HG03135 (cell line): ENCODE data around the gene TMEM117.
"Not testable (repeated sequence)": the region's sequence is repeated elsewhere in the genome, so short reads cannot be mapped to it uniquely, and the experiment has no call there.

Source experiments
- ATAC-seq: cut with Tn5 transposase; IDR thresholded peaks from one replicate; pipeline ENCODE4 v1.9.1; 2021; ENCODE audit warnings: mild to moderate bottlenecking, moderate library complexity; ENCODE audit not compliant: unreplicated experiment

The TMEM117 gene

GRCh38 chr12:44017216-44017615, 181.3 kb downstream of the TMEM117 start:
- no peak for ATAC-seq

GRCh38 chr12:44019118-44019517, 183.2 kb downstream of the TMEM117 start:
- no peak for ATAC-seq

- no peak for ATAC-seq
Observed at GRCh38 chr12:44020555-44020954, 184.7 kb downstream of the TMEM117 start.

GRCh38 chr12:44021471-44021971, 185.6 kb downstream of the TMEM117 start:
- no peak for ATAC-seq

GRCh38 chr12:44025499-44025898, 189.6 kb downstream of the TMEM117 start:
- no peak for ATAC-seq

- ATAC-seq = no peak
Observed at GRCh38 chr12:44026046-44026445, 190.2 kb downstream of the TMEM117 start.

- not testable (repeated sequence) for ATAC-seq
Observed at GRCh38 chr12:44026926-44027325, 191.0 kb downstream of the TMEM117 start.

GRCh38 chr12:44029194-44029593, 193.3 kb downstream of the TMEM117 start:
- ATAC-seq = no peak

GRCh38 chr12:44031472-44032185, 195.7 kb downstream of the TMEM117 start:
- no peak for ATAC-seq

- no peak for ATAC-seq
Observed at GRCh38 chr12:44034906-44035305, 199.0 kb downstream of the TMEM117 start.

- ATAC-seq = no peak
Observed at GRCh38 chr12:44036875-44037443, 201.1 kb downstream of the TMEM117 start.

GRCh38 chr12:44038411-44038810, 202.5 kb downstream of the TMEM117 start:
- ATAC-seq = no peak

- ATAC-seq = not testable (repeated sequence)
Observed at GRCh38 chr12:44044491-44044890, 208.6 kb downstream of the TMEM117 start.

- no peak for ATAC-seq
Observed at GRCh38 chr12:44046732-44047417, 211.0 kb downstream of the TMEM117 start.

- ATAC-seq = no peak
Observed at GRCh38 chr12:44052554-44052953, 216.7 kb downstream of the TMEM117 start.

GRCh38 chr12:44053549-44054127, 217.8 kb downstream of the TMEM117 start:
- no peak for ATAC-seq

- no peak for ATAC-seq
Observed at GRCh38 chr12:44054281-44054680, 218.4 kb downstream of the TMEM117 start.

- no peak for ATAC-seq
Observed at GRCh38 chr12:44058366-44058765, 222.5 kb downstream of the TMEM117 start.

- no peak for ATAC-seq
Observed at GRCh38 chr12:44059476-44059875, 223.6 kb downstream of the TMEM117 start.

- no peak for ATAC-seq
Observed at GRCh38 chr12:44063671-44064070, 227.8 kb downstream of the TMEM117 start.

- no peak for ATAC-seq
Observed at GRCh38 chr12:44076871-44077270, 241.0 kb downstream of the TMEM117 start.

GRCh38 chr12:44077294-44077693, 241.4 kb downstream of the TMEM117 start:
- no peak for ATAC-seq
